Fibroblast of upper back skin (primary cell): ENCODE measurements around the gene MYCBP.
A peak's percentile ranks its signal among the peaks of the same experiment; 100 is the strongest.

Experiments used
- DNase-seq: peaks from one replicate; pipeline ENCODE4 v3.0.0-alpha.2; 2013

Gene MYCBP

DNA sequence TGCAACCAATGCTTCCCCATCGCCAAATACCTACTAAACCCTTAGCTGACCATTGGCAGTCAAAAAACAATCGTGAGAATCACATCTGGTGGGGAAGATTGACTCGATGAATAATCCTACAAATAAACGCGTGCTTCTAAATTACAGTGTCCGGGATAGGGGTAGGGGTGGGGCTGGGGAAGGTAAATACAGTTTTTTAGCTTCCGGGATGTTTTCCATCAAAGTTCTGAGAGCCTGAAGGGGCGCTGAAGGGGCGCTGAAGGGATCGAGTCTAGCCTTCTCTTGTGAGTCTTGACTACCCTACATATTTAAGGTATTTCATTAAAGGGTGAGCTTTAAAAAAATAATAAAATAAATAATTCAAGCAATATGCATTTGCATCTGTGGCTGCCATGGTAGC, 54.1 kb downstream of the MYCBP start:
- no peak for DNase-seq

DNA sequence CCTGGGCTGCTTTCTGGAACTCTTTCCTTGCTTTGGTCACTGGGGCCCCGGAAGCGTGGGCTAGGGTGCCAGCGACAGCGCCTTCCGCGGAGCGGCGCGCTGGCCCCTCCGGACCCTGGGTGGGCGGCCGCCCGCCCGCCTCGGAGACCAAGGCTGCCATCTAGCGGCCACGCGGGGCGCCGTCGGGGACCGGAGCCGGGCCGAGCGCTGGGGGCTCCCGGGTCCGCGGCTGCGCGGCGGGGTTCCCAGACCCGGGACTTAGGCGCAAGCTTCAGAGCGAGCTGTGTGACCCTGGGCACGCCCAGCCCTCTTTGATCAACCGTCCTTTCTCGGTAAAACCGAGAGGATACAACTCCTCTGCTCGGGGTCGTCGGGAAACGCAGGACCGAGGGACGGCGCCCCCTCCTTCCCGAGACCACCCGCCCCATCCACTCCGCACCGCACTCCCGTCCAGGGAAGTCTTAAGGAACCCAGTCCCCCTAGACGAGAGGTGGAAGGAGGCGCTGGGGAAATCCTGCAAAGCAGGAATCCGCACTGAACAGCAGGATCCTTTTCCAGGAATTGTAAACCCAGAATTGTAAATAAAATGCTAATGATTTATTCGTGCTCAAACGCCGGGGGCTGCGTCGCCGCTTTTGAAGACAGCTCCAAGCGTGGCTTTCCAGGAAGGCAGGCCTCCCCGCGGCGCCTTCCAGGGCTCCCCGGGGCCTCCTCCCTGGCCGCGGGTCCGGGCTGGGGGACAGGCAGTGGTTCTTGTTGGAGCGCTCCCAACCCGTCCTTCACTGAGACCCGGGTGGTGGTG, 54.8 kb downstream of the MYCBP start:
- peak; percentile 7 for DNase-seq

DNA sequence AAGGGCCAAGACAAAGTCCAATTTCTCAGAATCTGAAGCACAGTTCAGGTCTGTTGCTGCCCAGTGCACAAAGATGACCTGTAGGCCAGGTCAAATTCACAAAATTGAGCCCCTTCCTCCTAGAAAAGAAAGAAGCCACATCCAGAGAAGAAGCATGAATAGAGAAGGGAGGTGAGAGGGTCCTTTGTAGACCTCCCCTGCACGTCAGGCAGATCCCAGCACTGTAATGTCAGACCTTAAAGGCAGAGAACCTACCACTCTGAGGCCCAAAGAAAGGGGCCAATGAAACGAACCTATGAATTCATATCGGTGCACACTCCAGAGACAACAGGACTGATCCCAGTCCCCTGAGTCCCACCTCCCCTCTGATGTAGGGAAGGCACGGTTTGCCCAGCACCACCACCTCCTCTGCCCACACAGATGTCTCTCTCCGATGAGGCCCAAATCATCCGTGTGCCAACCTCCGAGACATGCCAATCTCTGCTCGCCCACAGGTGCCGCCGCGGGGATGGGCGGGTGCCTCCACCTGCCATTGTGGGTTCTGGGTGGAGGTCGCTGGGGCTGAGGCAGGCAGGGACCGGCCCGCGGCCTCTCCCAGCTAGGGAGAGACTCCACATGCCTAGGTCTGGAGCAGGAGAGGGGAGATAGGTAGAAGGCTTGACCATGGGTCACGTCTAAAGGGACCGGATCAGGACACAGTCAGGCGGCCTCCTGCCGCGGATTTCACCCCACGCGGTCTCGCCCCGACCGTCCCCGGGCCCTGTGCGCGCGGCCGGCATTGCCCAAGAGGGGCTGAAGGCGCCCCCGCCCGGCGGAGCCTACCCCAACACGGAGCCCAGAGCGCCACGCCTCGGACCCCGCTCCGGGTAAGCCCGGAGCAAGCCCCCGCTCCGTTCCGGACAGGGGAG, 55.6 kb downstream of the MYCBP start:
- DNase-seq = no peak

DNA sequence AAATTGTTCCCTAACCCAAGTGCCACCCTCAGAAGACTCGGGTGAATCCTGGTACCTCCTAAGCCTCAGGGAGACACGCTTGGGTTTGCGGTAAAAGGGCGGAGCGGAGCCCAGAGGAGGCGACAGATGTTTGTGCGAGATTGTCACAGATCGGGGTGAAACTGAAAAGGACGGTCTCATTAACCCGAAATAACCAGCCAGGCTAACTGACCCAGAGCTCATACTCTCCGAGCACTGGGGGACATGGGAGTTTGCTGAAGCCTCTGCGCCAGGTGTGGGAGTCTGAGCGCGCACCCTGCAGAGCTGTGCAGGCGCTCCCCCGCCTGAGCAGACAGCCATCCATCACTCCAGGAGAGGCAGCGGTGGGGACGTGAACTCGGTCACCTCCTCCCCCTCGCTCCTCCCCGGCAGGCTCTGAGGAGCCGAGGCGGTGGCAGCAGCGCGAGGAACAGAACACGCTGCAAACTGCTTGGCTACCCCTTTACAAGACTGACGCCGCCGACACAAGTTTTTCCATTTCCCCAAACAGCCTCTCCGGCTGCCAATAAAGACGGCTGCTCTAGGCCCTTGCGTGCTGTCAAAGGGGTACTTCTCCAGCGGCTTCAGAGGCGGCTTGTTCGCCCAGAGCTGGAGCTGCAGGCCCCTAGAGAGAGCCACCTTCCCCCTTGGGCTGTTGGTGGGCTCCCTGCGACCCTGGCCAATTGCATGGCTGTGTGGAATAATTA, 57.1 kb downstream of the MYCBP start:
- no peak for DNase-seq

DNA sequence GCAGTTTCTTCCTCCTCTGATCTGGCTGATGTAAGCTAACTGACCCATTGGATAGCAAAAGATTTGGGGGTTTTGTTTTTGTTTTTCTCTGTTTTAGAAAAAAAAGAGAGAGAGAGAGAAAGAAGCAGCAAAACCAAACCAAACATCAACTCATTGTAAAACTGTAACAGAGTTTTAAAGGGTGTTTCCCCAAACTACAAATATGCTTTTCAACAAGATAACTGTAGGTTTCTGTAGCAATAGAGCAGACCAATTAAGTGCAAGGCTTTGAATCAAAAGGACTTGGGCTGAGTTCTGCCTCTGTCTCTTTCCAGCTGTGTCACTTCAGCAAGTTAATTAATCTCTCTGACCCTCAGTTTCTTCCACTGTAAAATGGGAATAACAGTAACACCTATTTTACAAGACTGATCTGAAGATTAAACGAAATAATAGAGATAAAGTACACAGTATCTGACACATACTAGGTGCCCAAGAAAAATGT, 58.1 kb downstream of the MYCBP start:
- DNase-seq = no peak

DNA sequence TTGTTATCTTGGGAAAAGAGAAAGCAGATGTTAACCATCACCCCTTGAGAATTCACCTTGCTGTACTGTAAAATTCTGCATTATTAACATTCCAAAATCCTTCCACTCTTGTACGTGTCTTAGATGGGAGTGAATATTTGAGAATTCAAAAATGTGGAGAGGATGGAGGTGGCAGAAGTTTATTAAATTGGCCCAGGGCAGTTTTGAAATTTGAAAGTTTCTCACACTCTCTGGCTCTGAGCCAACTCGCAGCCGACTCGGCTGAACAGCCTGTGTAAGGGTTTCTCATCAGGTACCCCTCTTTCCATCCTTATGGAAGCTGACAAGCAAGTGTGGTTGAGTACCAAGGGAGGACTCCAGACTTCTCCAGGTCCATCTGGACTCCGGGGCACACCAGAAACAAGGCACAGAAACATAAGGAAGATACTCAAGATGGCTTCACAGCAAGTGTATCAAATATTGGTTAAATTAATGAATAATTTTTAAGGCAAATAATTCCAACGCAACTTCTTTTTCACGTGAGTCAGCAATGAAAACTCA, 58.6 kb downstream of the MYCBP start:
- DNase-seq = no peak

DNA sequence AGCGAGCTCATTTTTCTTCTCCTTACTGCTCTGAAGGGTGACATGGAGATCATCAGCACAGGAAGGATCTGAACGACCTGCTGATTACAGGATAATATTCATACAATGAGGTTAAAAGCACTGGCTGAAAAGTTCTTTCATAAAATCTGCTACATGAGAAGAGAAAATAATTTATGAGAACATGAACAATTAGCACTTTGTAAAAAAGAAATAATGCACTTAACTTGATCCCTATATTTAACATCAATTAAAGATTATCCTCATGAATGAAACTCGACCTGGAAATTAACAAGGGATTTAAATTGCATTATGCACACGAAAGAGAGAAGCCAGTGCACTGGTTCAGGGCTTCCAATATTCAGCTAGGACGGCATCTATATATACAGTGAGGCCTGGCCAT, 60.2 kb downstream of the MYCBP start:
- no peak for DNase-seq
